B cell (primary cell): Measurements from ENCODE around the gene PSMB10. TPM values are rescaled to one million over a fixed set of nuclear protein-coding genes. Genes with fewer than 3 reads are reported as not detected.
A peak's percentile ranks its signal among the peaks of the same experiment; 100 is the strongest.

Experiments
- ATAC-seq: fragments of 200-7000 bp; cut with Tn5 transposase; one replicate; pipeline ENCODE4 v1.10.0; 2021; ENCODE audit warnings: low read depth, mild to moderate bottlenecking, moderate number of reproducible peaks, moderate library complexity
- CTCF ChIA-PET: fragments of 350-600 bp; sonication (Branson Sonifier 250); formaldehyde crosslinking; loops from one replicate; lab custom pipeline; 2021; ENCODE audit warnings: antibody characterized with exemption, inconsistent platforms; lab: Charles Lee
- POLR2A ChIA-PET: fragments of 350-600 bp; sonication (Branson Sonifier 250); formaldehyde crosslinking; loops from one replicate; lab custom pipeline; 2021; ENCODE audit warnings: antibody characterized with exemption; lab: Charles Lee
- DNase-seq: peaks from one replicate; pipeline ENCODE4 v3.0.0; 2013
- H2AFZ ChIP-seq: 2 replicates; pipeline ENCODE4 v1.6.1; 2012; ENCODE audit warnings: mild to moderate bottlenecking, low read depth, low read length; ENCODE audit not compliant: insufficient read depth, poor library complexity, severe bottlenecking
- H3K27ac ChIP-seq, 2 donors: 1 replicate in 1 of 2; 2 replicates in 1 of 2; pipeline ENCODE4 v1.5.1; 2012 to 2013; ENCODE audit warnings: low read length in 2 of 2, mild to moderate bottlenecking in 2 of 2, moderate library complexity in 1 of 2
- H3K27me3 ChIP-seq, 4 experiments: fragments of 200-600 bp in 1 of 4; sonication (generic) in 1 of 4; replicated peaks in 1 of 4; 1 replicate in 2 of 4; 2 replicates in 2 of 4; pipeline versions ENCODE4 v1.6.1 to v1.7.0; 2013 to 2016; ENCODE audit warnings: low read length in 3 of 4, mild to moderate bottlenecking in 2 of 4, mixed read lengths in 1 of 4, moderate library complexity in 1 of 4; ENCODE audit not compliant: insufficient read depth in 4 of 4, control insufficient read depth in 3 of 4; ENCODE audit errors: control extremely low read depth in 1 of 4
- H3K36me3 ChIP-seq, 2 experiments: replicated peaks in 1 of 2; 1 replicate in 1 of 2; 2 replicates in 1 of 2; pipeline versions ENCODE4 v1.6.1 to v1.7.1; 2013; ENCODE audit warnings: low read length in 1 of 2; ENCODE audit not compliant: insufficient read depth in 2 of 2, control insufficient read depth in 1 of 2; ENCODE audit errors: control extremely low read depth in 1 of 2, extremely low read depth in 1 of 2
- H3K4me1 ChIP-seq, 2 donors: fragments of 200-600 bp in 1 of 2; sonication (generic) in 1 of 2; 1 replicate in 1 of 2; 2 replicates in 1 of 2; pipeline versions ENCODE4 v1.5.1 to v1.6.1; 2013 to 2017; ENCODE audit warnings: low read length in 2 of 2; ENCODE audit not compliant: control insufficient read depth in 2 of 2, insufficient read depth in 2 of 2
- H3K4me2 ChIP-seq: replicated peaks from 2 replicates; pipeline ENCODE3; 2012; ENCODE audit warnings: mild to moderate bottlenecking, low read depth, low read length; ENCODE audit not compliant: poor library complexity, severe bottlenecking
- H3K4me3 ChIP-seq, 5 experiments: fragments of 200-600 bp in 1 of 5; sonication (generic) in 1 of 5; 1 replicate in 3 of 5; 2 replicates in 2 of 5; pipeline versions ENCODE4 v1.5.1 to v1.7.0; 2011 to 2016; ENCODE audit warnings: low read length in 4 of 5, mild to moderate bottlenecking in 4 of 5, low read depth in 2 of 5, control low read depth in 1 of 5, moderate library complexity in 1 of 5; ENCODE audit not compliant: insufficient read depth in 1 of 5; ENCODE audit errors: control extremely low read depth in 1 of 5, extremely low read depth in 1 of 5
- H3K79me2 ChIP-seq: fragments of 200-600 bp; sonication (generic); one replicate; pipeline ENCODE4 v1.6.0; 2016; ENCODE audit warnings: low read length; ENCODE audit not compliant: control insufficient read depth, insufficient read depth
- H3K9ac ChIP-seq: fragments of 200-600 bp; sonication (generic); 2 replicates; pipeline ENCODE4 v1.6.1; 2017; ENCODE audit warnings: mild to moderate bottlenecking, low read length, moderate library complexity
- H3K9me3 ChIP-seq, 3 donors: one replicate each; pipeline versions ENCODE4 v1.6.1 to v1.7.1; 2013; ENCODE audit warnings: low read length in 2 of 3; ENCODE audit not compliant: control insufficient read depth in 2 of 3, insufficient read depth in 1 of 3; ENCODE audit errors: control extremely low read depth in 1 of 3
- H4K20me1 ChIP-seq: 2 replicates; pipeline ENCODE4 v1.6.0; 2012; ENCODE audit warnings: mild to moderate bottlenecking, low read length; ENCODE audit not compliant: insufficient read depth, control insufficient read depth, poor library complexity, severe bottlenecking
- H3K27ac Mint-ChIP-seq: one replicate; pipeline ENCODE4 v1.8.0; 2021; ENCODE audit warnings: mixed read lengths
- H3K27me3 Mint-ChIP-seq: one replicate; pipeline ENCODE4 v1.8.0; 2021; ENCODE audit warnings: mixed read lengths
- H3K4me1 Mint-ChIP-seq: one replicate; pipeline ENCODE4 v1.8.0; 2021; ENCODE audit warnings: mixed read lengths
- H3K4me3 Mint-ChIP-seq: one replicate; pipeline ENCODE4 v1.8.0; 2021; ENCODE audit warnings: mixed read lengths
- H3K9me3 Mint-ChIP-seq: one replicate; pipeline ENCODE4 v1.8.0; 2022; ENCODE audit warnings: mixed read lengths; ENCODE audit not compliant: insufficient read depth
- CTCF ChIP-seq: fragments of 200-600 bp; IDR thresholded peaks from one replicate; pipeline ENCODE4 v1.8.0; 2022; ENCODE audit warnings: antibody characterized with exemption, mild to moderate bottlenecking
- EZH2 ChIP-seq: IDR thresholded peaks from 2 replicates; pipeline ENCODE4 v1.6.1; 2012; ENCODE audit warnings: borderline replicate concordance, low read depth, mild to moderate bottlenecking, moderate library complexity, low read length; ENCODE audit not compliant: insufficient read depth, poor library complexity, severe bottlenecking
- WGBS: methylation state at CpG from one replicate; pipeline ENCODE4 v1.1.5; 2013; ENCODE audit warnings: missing lambda C conversion rate; ENCODE audit not compliant: insufficient coverage; 5-methylcytosine and 5-hydroxymethylcytosine counted together
- intact Hi-C: fragments of 100-400 bp; cut with micrococcal nuclease; formaldehyde crosslinking; loops from one replicate; pipeline ENCODE4 v1.10.0; 2022
- polyA plus RNA-seq: library from polyadenylated mRNA; depleted of rRNA; stranded (reverse); fragments of >200 nt; gene quantifications from 2 replicates; pipeline ENCODE4 v1.2.3, GENCODE V29; 2012
- total RNA-seq, 2 donors: library from RNA; stranded (reverse); fragments of 120-200 nt in 1 of 2; gene quantifications; 1 replicate in 1 of 2; 2 replicates in 1 of 2; pipeline versions ENCODE4 v1.2.3 to v1.2.4, GENCODE V29; 2013 to 2022

PSMB10 gene
- total and polyA plus RNA-seq, 2 donors (not counting 1 experiment from before 2014, with no cell fraction given): 167 to 176 TPM

DNA sequence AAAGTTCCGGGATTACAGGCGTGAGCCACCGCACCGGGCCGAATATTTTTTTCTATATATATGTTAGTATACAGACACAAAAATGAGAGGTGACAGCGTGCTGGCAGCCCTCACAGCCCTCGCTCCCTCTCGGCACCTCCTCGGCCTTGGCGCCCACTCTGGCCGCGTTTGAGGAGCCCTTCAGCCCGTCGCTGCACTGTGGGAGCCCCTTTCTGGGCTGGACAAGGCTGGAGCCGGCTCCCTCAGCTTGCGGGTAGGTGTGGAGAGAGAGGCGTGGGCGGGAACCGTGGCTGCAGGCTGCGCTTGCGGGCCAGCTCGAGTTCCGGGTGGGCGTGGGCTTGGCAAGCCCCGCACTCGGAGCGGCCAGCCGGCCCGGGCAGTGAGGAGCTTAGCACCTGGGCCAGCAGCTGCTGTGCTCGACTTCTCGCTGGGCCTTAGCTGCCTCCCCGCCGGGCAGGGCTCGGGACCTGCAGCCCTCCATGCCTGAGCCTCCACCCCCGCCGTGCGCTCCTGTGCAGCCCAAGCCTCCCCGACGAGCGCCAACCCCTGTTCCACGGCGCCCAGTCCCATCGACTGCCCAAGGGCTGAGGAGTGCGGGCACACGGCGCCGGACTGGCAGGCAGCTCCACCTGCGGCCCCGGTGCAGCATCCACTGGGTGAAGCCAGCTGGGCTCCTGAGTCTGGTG is 45.5 kb upstream of the PSMB10 start:
- Histone ChIP-seq H3K4me3 (no peak overlapping the region), H3K9me3 (no peaks in the 10 kb centered on the region), H3K27me3 (peaks cover 0 to 3% (median 0%) of the 10 kb centered on the region in 4 experiments), H3K4me2 (no peak overlapping the region), H3K36me3 (no peaks in the 10 kb centered on the region), H3K9ac (no peak overlapping the region), H4K20me1 (no peaks in the 10 kb centered on the region), H2AFZ (no peak overlapping the region), H3K79me2 (peaks cover 5% of the 10 kb centered on the region), H3K27ac (no peak overlapping the region), H3K4me1 (peaks cover 19 to 31% of the 10 kb centered on the region in 2 donors)
- POLR2A ChIA-PET: no interaction called here
- peaks cover 24% of the 10 kb centered on the region for H3K4me1 Mint-ChIP-seq
- H3K27me3 Mint-ChIP-seq: no peaks in the 10 kb centered on the region
- no peak overlapping the region for H3K27ac Mint-ChIP-seq
- no peaks in the 10 kb centered on the region for H3K9me3 Mint-ChIP-seq
- no peak overlapping the region for H3K4me3 Mint-ChIP-seq
- no peak for DNase-seq
- WGBS: 98% methylated on average over 42 of the region's 49 CpGs
- intact Hi-C loops: no loop called here
- CTCF ChIA-PET: interaction anchor here (1.2 to 28.7 kb wide), 2 partner anchors 17 to 60 kb away, joined by 3 to 320 read pairs; no protein-coding TSS in a partner anchor
- ATAC-seq: no peak
- no peak for TF ChIP-seq EZH2

GRCh38 chr16:67979955-67980678 is 43.5 kb upstream of the PSMB10 start, which contains the start of gene DPEP3:
Gene DPEP3 (minus strand): TSS chr16:67980499. CDS start chr16:67980380, 119 bp downstream.
- POLR2A ChIA-PET: no interaction called here
- H3K4me3 ChIP-seq: no peak within 1 kb of the TSS
- H3K36me3 ChIP-seq: no peaks in the 10 kb centered on the region
- no peak within 1 kb of the TSS for H3K9ac ChIP-seq
- Mint-ChIP-seq H3K27me3 (no peaks in the 10 kb centered on the region), H3K4me1 (peaks cover 26% of the 10 kb centered on the region), H3K4me3 (no peak within 1 kb of the TSS), H3K27ac (no peak within 1 kb of the TSS), H3K9me3 (no peaks in the 10 kb centered on the region)
- intact Hi-C loops: no loop called here
- H3K27me3 ChIP-seq: peaks cover 0 to 3% (median 0%) of the 10 kb centered on the region in 4 experiments
- no peaks in the 10 kb centered on the region for H3K9me3 ChIP-seq
- no peaks in the 10 kb centered on the region for H4K20me1 ChIP-seq
- H3K4me1 ChIP-seq: peaks cover 19 to 30% of the 10 kb centered on the region in 2 donors
- WGBS: 74% methylated on average over 62 of the region's 62 CpGs
- no peak within 1 kb of the TSS for H2AFZ ChIP-seq
- no peak within 1 kb of the TSS for H3K27ac ChIP-seq
- H3K79me2 ChIP-seq: peaks cover 4% of the 10 kb centered on the region
- ATAC-seq (no peak), DNase-seq (no peak)
- TF ChIP-seq EZH2: no peak
- no peak for TF ChIP-seq CTCF
- CTCF ChIA-PET: interaction anchor here (28.7 kb wide), 1 partner anchor 62 kb away, joined by 320 read pairs; no protein-coding TSS in a partner anchor
- H3K4me2 ChIP-seq: peak within 1 kb of the TSS; percentile 29
